Glutamatergic neuron (in vitro differentiated cells): Measurements from ENCODE around the gene DYNLRB1. TPM values are rescaled to one million over a fixed set of nuclear protein-coding genes. Genes with fewer than 3 reads are reported as not detected.
A peak's percentile ranks its signal among the peaks of the same experiment; 100 is the strongest.

Experiments
- DNase-seq: peaks from one replicate; pipeline ENCODE4 v3.0.0; 2022
- H3K27ac Mint-ChIP-seq: one replicate; pipeline ENCODE4 v1.8.0; 2020; ENCODE audit warnings: mild to moderate bottlenecking, mixed read lengths, inconsistent platforms; ENCODE audit not compliant: unreplicated experiment
- H3K27me3 Mint-ChIP-seq: one replicate; pipeline ENCODE4 v1.8.0; 2020; ENCODE audit warnings: mild to moderate bottlenecking, moderate library complexity, mixed read lengths, inconsistent platforms; ENCODE audit not compliant: unreplicated experiment
- H3K36me3 Mint-ChIP-seq: one replicate; pipeline ENCODE4 v1.8.0; 2020; ENCODE audit warnings: mild to moderate bottlenecking, mixed read lengths, inconsistent platforms; ENCODE audit not compliant: unreplicated experiment
- H3K4me1 Mint-ChIP-seq: one replicate; pipeline ENCODE4 v1.8.0; 2020; ENCODE audit warnings: mild to moderate bottlenecking, low read depth, mixed read lengths, inconsistent platforms; ENCODE audit not compliant: unreplicated experiment
- H3K4me3 Mint-ChIP-seq: one replicate; pipeline ENCODE4 v1.8.0; 2020; ENCODE audit warnings: mild to moderate bottlenecking, mixed read lengths, inconsistent platforms; ENCODE audit not compliant: unreplicated experiment
- H3K9me3 Mint-ChIP-seq: one replicate; pipeline ENCODE4 v1.8.0; 2020; ENCODE audit warnings: mild to moderate bottlenecking, moderate library complexity, mixed read lengths, inconsistent platforms; ENCODE audit not compliant: unreplicated experiment
- total RNA-seq: library from RNA; stranded (reverse); fragmentation: NEBNext Ultra II Directional; extraction: Animal tissue kit (Norgen Biotek cat#: 25700); gene quantifications from one replicate; pipeline ENCODE4 v1.2.1, GENCODE V29; 2021; ENCODE audit not compliant: unreplicated experiment
- TF ChIP-seq, protein P1 (sequence below): fragments of 200-600 bp; sonication (generic); IDR thresholded peaks from one replicate; pipeline ENCODE4 v1.5.0; 2021; ENCODE audit not compliant: partially characterized antibody, unreplicated experiment

Gene DYNLRB1
- total RNA-seq, 1 donor from 2014 or later: 185 TPM

- Mint-ChIP-seq H3K27me3 (peaks cover 7% of the 10 kb centered on the region), H3K4me1 (peaks cover 6% of the 10 kb centered on the region), H3K4me3 (no peak overlapping the region), H3K27ac (no peak overlapping the region), H3K9me3 (peaks cover 5% of the 10 kb centered on the region), H3K36me3 (peaks cover 4% of the 10 kb centered on the region)
- TF ChIP-seq, protein P1, sequence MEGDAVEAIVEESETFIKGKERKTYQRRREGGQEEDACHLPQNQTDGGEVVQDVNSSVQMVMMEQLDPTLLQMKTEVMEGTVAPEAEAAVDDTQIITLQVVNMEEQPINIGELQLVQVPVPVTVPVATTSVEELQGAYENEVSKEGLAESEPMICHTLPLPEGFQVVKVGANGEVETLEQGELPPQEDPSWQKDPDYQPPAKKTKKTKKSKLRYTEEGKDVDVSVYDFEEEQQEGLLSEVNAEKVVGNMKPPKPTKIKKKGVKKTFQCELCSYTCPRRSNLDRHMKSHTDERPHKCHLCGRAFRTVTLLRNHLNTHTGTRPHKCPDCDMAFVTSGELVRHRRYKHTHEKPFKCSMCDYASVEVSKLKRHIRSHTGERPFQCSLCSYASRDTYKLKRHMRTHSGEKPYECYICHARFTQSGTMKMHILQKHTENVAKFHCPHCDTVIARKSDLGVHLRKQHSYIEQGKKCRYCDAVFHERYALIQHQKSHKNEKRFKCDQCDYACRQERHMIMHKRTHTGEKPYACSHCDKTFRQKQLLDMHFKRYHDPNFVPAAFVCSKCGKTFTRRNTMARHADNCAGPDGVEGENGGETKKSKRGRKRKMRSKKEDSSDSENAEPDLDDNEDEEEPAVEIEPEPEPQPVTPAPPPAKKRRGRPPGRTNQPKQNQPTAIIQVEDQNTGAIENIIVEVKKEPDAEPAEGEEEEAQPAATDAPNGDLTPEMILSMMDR: peak; percentile 94
- peak; percentile 80 for DNase-seq
Measured at GRCh38 chr20:34538671-34539123, 22.5 kb downstream of the DYNLRB1 start.

DNA sequence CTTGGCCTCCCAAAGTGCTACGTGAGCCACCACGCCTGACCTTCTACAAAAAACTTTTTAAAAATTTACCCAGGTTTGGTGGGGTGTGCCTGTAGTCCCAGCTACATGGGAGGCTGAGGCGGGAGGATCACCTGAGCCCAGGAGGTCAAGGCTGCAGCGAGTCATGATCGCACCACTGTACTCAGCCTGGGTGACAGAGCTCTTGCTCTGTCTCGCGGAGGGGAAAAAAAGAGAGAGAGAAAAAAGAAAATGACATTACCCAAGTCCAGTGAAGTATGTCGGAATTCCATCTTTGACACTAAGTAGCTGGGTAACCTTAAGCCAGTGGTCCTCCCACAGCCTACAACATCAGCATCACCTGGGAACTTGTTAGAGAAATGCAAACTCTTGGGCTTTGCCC lies 23.5 kb downstream of the DYNLRB1 start:
- Mint-ChIP-seq H3K27me3 (peaks cover 5% of the 10 kb centered on the region), H3K4me3 (no peak overlapping the region), H3K9me3 (peaks cover 3% of the 10 kb centered on the region), H3K36me3 (peaks cover 4% of the 10 kb centered on the region), H3K27ac (no peak overlapping the region), H3K4me1 (peaks cover 16% of the 10 kb centered on the region)
- TF ChIP-seq, protein P1: no peak
- DNase-seq: no peak

DNA sequence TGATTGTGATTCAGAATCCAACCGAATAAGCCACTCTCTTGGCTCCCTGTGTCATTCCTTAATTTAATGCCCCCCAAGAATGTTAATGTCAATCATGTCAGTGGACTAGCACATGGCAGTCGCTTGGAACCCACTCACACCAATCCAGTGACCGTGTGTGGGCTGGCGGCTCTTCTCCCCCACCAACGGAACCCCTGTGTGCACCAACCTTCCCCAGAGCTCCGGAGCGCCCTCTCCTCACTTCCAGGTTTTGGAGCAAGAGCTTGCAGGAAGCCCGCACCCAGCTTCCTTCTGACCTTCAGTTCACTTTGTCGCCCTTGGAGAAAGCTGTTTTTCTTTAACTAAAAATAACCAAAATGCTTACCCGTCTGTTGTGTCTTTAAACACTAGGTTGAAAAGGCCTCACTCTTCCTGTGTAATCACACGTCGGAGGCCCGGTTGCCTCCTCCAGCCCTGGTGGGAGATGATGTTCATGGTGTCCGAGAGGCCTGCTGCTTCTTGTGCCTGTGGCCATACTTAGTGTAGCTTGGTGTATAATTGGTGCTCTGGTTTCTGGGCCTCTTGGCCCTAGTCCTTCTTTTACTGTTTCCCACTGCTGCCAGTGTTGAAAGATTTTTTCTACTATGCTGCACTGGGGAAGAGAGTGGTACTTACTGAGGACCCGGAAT lies 24.5 kb downstream of the DYNLRB1 start:
- peaks cover 3% of the 10 kb centered on the region for H3K27me3 Mint-ChIP-seq
- H3K36me3 Mint-ChIP-seq: no peaks in the 10 kb centered on the region
- H3K4me3 Mint-ChIP-seq: no peak overlapping the region
- H3K27ac Mint-ChIP-seq: peak overlapping the region; percentile 43
- H3K4me1 Mint-ChIP-seq: peaks cover 19% of the 10 kb centered on the region
- TF ChIP-seq, protein P1: no peak
- no peak for DNase-seq
- H3K9me3 Mint-ChIP-seq: peaks cover 1% of the 10 kb centered on the region

- H3K27me3 Mint-ChIP-seq: peaks cover 3% of the 10 kb centered on the region
- no peak overlapping the region for H3K4me3 Mint-ChIP-seq
- TF ChIP-seq, protein P1: no peak
- no peak overlapping the region for H3K27ac Mint-ChIP-seq
- peaks cover 21% of the 10 kb centered on the region for H3K4me1 Mint-ChIP-seq
- no peak for DNase-seq
- peaks cover 1% of the 10 kb centered on the region for H3K9me3 Mint-ChIP-seq
- H3K36me3 Mint-ChIP-seq: no peaks in the 10 kb centered on the region
Measured at GRCh38 chr20:34541264-34541901, 25.2 kb downstream of the DYNLRB1 start.

DNA sequence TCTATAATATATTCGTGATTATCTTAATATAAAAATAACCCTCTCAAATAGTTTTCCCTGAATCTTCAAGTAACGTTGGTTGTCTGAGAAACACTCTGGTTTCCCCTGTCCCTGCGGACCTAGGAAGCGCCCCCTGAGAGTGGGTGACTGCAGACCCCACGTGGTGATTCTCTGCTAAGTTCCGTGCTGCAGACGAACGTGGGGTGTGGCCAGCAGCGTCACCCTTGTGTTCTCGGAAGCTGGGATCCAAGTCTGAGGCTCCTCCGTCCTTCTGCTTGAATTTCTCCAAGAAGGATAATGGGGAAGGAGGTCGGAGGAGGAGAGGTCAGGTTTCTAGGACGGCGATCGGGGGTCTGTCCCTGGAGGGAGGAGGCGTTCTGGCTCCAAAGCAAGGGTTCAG lies 25.7 kb downstream of the DYNLRB1 start:
- H3K36me3 Mint-ChIP-seq: no peaks in the 10 kb centered on the region
- DNase-seq: no peak
- H3K4me3 Mint-ChIP-seq: no peak overlapping the region
- peaks cover 25% of the 10 kb centered on the region for H3K4me1 Mint-ChIP-seq
- H3K27me3 Mint-ChIP-seq: peaks cover 6% of the 10 kb centered on the region
- no peak overlapping the region for H3K27ac Mint-ChIP-seq
- TF ChIP-seq, protein P1: no peak
- peaks cover 4% of the 10 kb centered on the region for H3K9me3 Mint-ChIP-seq
